Thymus (tissue), 11 donors: ENCODE measurements around the gene PXDN. TPM values are rescaled to one million over a fixed set of nuclear protein-coding genes. Genes with fewer than 3 reads are reported as not detected.
"Not testable (repeated sequence)": the region's sequence is repeated elsewhere in the genome, so short reads cannot be mapped to it uniquely, and the experiment has no call there.

Experiments
- DNase-seq, 9 donors: peaks; one replicate each; pipeline ENCODE4 v3.0.0-alpha.2; 2013; ENCODE audit warnings: low spot score in 9 of 9, low read depth in 6 of 9, missing footprints in 1 of 9
- H3K27ac ChIP-seq, 2 donors: one replicate each; pipeline ENCODE4 v1.5.1; 2013; ENCODE audit warnings: control low read depth in 1 of 2, low read depth in 1 of 2, low read length in 1 of 2, mild to moderate bottlenecking in 1 of 2, moderate library complexity in 1 of 2
- H3K27me3 ChIP-seq, 2 donors: one replicate each; pipeline ENCODE4 v1.5.1; 2013; ENCODE audit warnings: low read length in 1 of 2; ENCODE audit not compliant: control insufficient read depth in 2 of 2, insufficient read depth in 1 of 2
- H3K36me3 ChIP-seq, 2 donors: one replicate each; pipeline ENCODE4 v1.5.1; 2013; ENCODE audit warnings: low read length in 1 of 2, mild to moderate bottlenecking in 1 of 2, moderate library complexity in 1 of 2; ENCODE audit not compliant: control insufficient read depth in 2 of 2, insufficient read depth in 2 of 2
- H3K4me1 ChIP-seq, 2 donors: one replicate each; pipeline ENCODE4 v1.5.1; 2013; ENCODE audit warnings: low read length in 2 of 2; ENCODE audit not compliant: control insufficient read depth in 2 of 2, insufficient read depth in 2 of 2
- H3K4me3 ChIP-seq, 2 donors: one replicate each; pipeline ENCODE4 v1.5.1; 2013; ENCODE audit warnings: low read length in 2 of 2, control low read depth in 1 of 2, mild to moderate bottlenecking in 1 of 2
- H3K9me3 ChIP-seq, 2 donors: one replicate each; pipeline ENCODE4 v1.5.1; 2013; ENCODE audit warnings: low read length in 1 of 2, mild to moderate bottlenecking in 1 of 2; ENCODE audit not compliant: control insufficient read depth in 2 of 2, insufficient read depth in 1 of 2
- WGBS: extraction: QIAGEN DNeasy Blood & Tissue Kit; methylation state at CpG from one replicate; pipeline ENCODE4 v1.1.7; 2013; 5-methylcytosine and 5-hydroxymethylcytosine counted together
- polyA plus RNA-seq: library from polyadenylated mRNA; stranded (reverse); fragments of 200-250 nt; gene quantifications from one replicate; pipeline ENCODE4 v1.2.3, GENCODE V29; 2013
- total RNA-seq: library from RNA; stranded (reverse); fragments of 120-200 nt; gene quantifications from one replicate; pipeline ENCODE4 v1.2.4, GENCODE V29; 2013
- donor health status: healthy.

The PXDN gene
- total and polyA plus RNA-seq, 2 donors = 3.1 to 6.4 TPM

DNA sequence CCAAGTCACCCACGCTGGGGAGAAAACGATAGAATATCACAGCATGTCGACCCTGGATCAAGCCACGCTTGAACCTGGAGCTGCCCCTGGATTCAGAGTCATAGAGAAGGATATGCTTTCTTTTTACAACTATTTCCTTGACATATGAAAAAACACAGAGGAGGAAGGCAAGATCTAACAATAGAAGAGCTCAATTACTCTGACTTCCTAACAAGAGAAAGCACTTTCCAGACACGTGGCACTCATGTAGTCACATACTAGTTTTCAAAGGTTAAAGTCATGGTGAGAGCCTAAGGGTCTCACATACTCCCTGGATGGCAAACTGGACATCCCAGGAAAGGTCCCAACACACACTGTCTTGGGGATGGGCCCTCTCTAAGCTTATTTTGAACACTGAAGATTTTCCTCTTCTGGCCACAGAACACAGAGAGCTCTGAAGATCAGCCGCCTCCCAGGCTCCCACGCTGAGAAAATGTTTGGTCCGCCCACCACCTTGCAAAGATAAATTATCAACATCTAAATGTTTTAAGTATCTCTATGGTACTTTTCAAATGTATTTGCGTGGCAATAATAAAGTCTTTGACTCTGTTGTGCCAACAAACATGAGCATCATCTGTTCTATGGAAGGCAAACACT, 4.9 kb downstream of the PXDN start:
- WGBS = 92% methylated on average over 9 of the region's 9 CpGs
- no peak overlapping the region for H3K27ac ChIP-seq
- H3K27me3 ChIP-seq = peaks cover 25 to 27% of the 10 kb centered on the region in 2 donors
- no peaks in the 10 kb centered on the region for H3K36me3 ChIP-seq
- DNase-seq = no peak
- H3K4me3 ChIP-seq = no peak overlapping the region
- H3K9me3 ChIP-seq = no peaks in the 10 kb centered on the region
- H3K4me1 ChIP-seq = no peaks in the 10 kb centered on the region

DNA sequence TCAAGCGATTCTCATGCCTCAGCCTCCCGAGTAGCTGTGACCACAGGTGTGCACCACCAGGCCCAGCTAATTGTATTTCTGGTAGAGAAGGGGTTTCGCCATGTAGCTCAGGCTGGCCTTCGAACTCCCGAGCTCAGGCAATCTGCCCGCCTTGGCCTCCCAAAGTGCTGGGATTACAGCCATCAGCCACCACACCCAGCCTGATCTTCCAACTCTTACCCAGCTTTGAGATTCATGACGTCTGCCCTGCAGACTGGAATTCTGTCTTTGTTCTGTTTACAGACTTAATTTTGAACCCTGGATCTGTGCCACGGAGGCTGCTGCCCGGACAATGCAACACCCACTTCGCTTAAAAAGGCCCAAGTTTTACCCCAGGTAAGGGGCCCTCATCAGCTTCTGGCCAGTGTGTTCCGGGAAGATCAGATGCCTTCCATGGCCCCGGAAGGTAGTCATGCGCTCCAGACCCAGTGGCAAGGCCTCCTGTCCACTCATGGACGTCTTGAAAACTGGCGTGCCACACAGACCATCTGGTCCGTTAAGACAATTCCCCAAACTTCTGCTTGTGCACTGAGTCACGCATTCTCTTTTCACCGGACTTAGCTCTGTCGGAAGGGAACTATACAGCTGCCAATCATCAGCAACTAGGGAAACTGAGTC, 5.5 kb downstream of the PXDN start:
- no peak for DNase-seq
- Histone ChIP-seq H3K27me3 (peaks cover 19 to 22% of the 10 kb centered on the region in 2 donors), H3K27ac (no peak overlapping the region), H3K36me3 (no peaks in the 10 kb centered on the region), H3K4me1 (no peaks in the 10 kb centered on the region), H3K9me3 (no peaks in the 10 kb centered on the region), H3K4me3 (no peak overlapping the region)
- 89% methylated on average over 19 of the region's 19 CpGs for WGBS

- Histone ChIP-seq H3K4me1 (no peaks in the 10 kb centered on the region), H3K9me3 (no peaks in the 10 kb centered on the region), H3K36me3 (no peaks in the 10 kb centered on the region), H3K27ac (no peak overlapping the region), H3K27me3 (peaks cover 12 to 18% of the 10 kb centered on the region in 2 donors), H3K4me3 (no peak overlapping the region)
- WGBS = 82% methylated on average over 7 of the region's 7 CpGs
- DNase-seq = no peak
These were observed 6.2 kb downstream of the PXDN start for GRCh38 chr2:1738163-1738562.

- no peak for DNase-seq
- H3K4me3 ChIP-seq = no peak overlapping the region
- peaks cover 2 to 7% of the 10 kb centered on the region in 2 donors for H3K27me3 ChIP-seq
- no peak overlapping the region for H3K27ac ChIP-seq
- H3K4me1 ChIP-seq = no peaks in the 10 kb centered on the region
- H3K9me3 ChIP-seq = no peaks in the 10 kb centered on the region
- no peaks in the 10 kb centered on the region for H3K36me3 ChIP-seq
- WGBS = 93% methylated on average over 17 of the region's 17 CpGs
These were observed 7.3 kb downstream of the PXDN start for GRCh38 chr2:1736997-1737480.

DNA sequence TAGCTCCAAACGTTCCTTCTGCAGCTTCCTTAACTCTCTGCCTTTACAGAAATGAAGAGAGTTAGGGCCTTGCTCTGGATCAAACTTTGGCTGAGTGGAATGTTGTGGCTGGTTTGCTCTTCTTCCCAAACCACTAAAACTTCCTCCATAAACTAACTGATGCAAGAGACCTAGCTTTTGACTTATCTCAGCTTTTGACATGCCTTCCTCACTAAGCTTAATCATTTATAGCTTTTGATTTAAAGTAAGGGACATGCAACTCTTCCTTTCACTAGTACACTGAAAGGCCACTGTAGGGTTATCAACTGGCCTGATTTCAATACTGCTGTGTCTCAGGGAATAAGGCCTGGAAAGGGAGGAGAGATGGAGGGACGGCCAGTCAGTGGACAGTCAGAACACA, 8.3 kb downstream of the PXDN start:
- peaks cover 0 to 3% of the 10 kb centered on the region in 2 donors for H3K27me3 ChIP-seq
- 85% methylated on average over 2 of the region's 2 CpGs for WGBS
- no peaks in the 10 kb centered on the region for H3K4me1 ChIP-seq
- no peaks in the 10 kb centered on the region for H3K36me3 ChIP-seq
- DNase-seq = no peak
- no peaks in the 10 kb centered on the region for H3K9me3 ChIP-seq
- no peak overlapping the region for H3K27ac ChIP-seq
- H3K4me3 ChIP-seq = no peak overlapping the region

DNA sequence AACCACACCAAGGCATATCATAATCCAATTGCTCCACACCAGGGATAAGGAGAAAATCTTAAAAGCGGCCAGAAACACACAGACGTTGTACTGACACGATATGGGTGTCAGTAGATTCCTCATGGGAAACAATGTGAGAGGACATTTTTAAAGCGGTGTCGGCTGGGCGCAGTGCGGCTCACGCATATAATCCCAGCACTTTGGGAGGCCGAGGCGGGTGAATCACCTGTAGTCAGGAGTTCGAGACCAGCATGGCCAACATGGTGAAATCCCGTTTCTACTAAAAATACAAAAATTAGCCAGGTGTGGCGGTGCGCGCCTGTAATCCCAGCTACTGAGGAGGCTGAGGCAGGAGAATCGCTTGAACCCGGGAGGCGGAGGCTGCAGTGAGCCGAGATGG, 11.0 kb downstream of the PXDN start:
- not testable (repeated sequence) for H3K4me1 ChIP-seq, H3K4me3 ChIP-seq, H3K27ac ChIP-seq, H3K36me3 ChIP-seq, DNase-seq, H3K9me3 ChIP-seq, H3K27me3 ChIP-seq
- 95% methylated on average over 19 of the region's 19 CpGs for WGBS

- no peak for DNase-seq
- Histone ChIP-seq H3K36me3 (no peaks in the 10 kb centered on the region), H3K27me3 (no peaks in the 10 kb centered on the region), H3K9me3 (no peaks in the 10 kb centered on the region), H3K27ac (no peak overlapping the region), H3K4me3 (no peak overlapping the region), H3K4me1 (peaks cover 0 to 6% of the 10 kb centered on the region in 2 donors)
- 81% methylated on average over 10 of the region's 10 CpGs for WGBS
These were observed 12.1 kb downstream of the PXDN start for GRCh38 chr2:1731963-1732768.

- Histone ChIP-seq H3K4me1 (peaks cover 0 to 6% of the 10 kb centered on the region in 2 donors), H3K4me3 (no peak overlapping the region), H3K27me3 (no peaks in the 10 kb centered on the region), H3K27ac (peak overlapping the region in 1 of 2 donors; percentile 43), H3K9me3 (no peaks in the 10 kb centered on the region), H3K36me3 (no peaks in the 10 kb centered on the region)
- DNase-seq = no peak
- WGBS = 84% methylated on average over 8 of the region's 8 CpGs
These were observed 12.8 kb downstream of the PXDN start for GRCh38 chr2:1731447-1731962.
